Left lobe of liver (tissue), 2 donors: ENCODE results near the gene NOS1AP. TPM values are rescaled to one million over a fixed set of nuclear protein-coding genes. Genes with fewer than 3 reads are reported as not detected.
"Not testable (repeated sequence)": the region's sequence is repeated elsewhere in the genome, so short reads cannot be mapped to it uniquely, and the experiment has no call there.

ENCODE experiments used
- ATAC-seq: fragments of 200-7000 bp; cut with Tn5 transposase; one replicate; pipeline ENCODE4 v1.9.1; 2020; ENCODE audit warnings: mild to moderate bottlenecking, moderate library complexity
- DNase-seq: peaks from one replicate; pipeline ENCODE4 v3.0.0-alpha.2; 2020; ENCODE audit warnings: low spot score
- total RNA-seq: library from RNA; stranded (reverse); gene quantifications from one replicate; pipeline ENCODE4 v1.2.1, GENCODE V29; 2021
- donor health status: DM: no; HTN: no; CAD: no; lungs with moderate emphysema.
- donor health status: DM: no; HTN: yes; CAD: no.

The NOS1AP gene
- total RNA-seq, 1 donor from 2014 or later, result 17.4 TPM

DNA sequence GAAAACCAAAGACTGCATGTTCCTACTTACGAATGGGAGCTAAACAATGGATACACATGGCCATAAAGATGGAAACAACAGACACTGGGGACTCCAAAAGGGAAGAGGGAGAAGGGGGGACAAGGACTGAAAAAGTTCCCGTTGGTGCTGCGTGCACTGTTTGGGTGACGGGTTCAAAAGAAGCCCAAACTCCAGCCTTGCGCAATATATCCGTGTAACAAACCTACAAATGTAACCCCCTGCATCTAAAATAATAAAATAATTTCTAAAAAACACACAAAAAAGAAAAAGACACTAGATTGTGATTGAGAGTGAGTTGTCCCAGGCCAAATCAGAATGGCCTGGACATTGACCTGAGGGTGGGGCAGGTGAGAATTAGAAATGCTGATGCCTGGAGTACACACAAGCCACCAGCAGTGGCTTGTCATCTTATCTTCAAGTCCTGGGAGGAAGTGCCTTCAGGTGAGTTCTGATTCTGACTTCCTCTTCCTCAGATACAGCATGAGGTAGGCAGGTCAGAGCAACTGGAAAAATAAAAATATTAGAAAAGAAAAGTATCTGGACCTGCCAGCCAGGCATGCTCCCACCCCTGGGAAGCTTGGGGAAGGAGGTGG is 252.4 kb downstream of the NOS1AP start:
- DNase-seq (no peak), ATAC-seq (peak; percentile 44)

DNA sequence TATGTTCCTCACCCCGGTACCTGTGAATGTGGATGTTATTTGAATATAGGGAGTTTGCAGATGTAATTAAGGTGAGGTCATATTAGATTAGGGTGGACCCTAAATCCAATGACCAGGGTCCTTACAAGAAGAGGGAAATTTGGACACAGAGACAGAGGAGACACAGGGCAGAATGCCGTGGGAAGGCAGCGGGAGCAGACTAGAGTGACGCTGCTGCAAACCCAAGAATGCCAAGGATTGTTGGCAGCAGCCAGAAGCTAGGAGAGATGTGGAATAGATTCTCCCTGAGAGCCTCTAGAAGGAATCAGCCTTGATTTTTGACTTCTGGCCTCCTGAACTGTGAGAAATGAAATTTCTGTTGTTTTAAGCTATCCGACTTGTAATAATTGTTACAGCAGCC is 253.5 kb downstream of the NOS1AP start:
- no peak for ATAC-seq
- DNase-seq, result no peak

DNA sequence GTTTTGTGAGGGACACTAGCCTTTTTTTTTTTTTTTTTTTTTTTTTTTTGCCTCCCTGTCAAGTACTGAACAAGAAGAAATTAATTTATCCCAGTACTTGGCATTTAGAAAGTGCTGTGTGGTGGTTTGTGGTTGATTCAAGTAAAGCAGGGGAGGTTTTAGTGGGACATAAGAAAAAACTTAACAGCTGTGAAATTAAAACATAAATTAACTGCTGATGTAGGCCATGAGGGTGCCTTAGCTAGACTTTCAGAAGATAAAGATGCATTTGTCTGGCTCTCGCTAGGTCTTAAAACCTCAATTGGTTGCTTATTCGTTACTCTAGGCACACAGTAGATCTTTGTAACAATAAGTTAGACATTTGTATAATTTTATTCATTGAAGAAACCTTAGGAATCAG is 254.9 kb downstream of the NOS1AP start:
- ATAC-seq (no peak), DNase-seq (no peak)

DNA sequence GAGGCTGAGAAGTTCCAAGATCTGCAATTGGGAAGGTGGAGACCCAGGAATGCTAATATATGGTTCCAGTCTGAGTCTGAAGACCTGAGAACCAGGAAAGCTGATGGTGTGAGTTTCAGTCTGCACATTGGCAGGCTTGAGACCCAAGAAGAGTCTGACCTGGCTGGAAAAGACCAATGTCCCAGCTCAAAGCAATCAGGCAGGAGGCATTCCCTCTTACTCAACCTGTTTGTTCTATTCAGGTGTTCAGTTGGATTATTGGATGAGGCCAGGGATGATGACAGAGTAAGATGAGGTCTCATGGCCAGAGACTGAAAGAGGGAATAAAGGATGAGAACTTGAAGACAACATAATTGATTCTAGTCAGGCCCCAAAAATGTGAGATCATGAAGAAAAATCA is 257.1 kb downstream of the NOS1AP start:
- ATAC-seq, result peak; percentile 80
- DNase-seq, result no peak

DNA sequence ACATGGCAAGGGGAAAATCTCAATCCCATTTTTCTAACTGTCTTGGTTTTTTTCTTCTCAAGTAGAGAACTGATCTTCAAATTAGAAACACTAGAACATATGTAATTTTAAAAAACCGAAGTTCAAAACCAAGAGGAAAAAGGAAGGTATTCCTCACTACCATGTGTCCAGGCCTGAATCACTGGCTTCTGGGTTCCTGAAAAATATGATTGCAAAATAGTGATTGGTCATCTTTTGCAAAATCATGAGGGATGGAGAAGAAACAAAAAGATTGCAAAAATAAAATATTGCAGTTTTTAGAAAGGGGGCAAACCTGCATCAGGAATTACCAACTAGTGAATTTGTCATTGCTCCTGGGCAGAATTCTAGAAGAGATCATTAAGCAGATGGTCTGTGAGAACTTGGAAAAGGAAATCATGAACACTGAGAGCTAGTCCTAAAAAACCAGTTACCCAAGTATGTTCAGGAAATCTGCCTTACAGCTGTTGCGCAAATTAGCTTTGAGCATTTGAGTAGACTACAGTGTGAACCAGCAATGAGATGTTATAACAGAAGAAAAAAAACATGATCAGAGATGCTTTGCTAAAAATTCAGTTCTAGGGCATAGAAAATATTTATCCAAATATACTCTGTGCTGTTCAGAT is 257.8 kb downstream of the NOS1AP start:
- DNase-seq, result no peak
- ATAC-seq, result no peak

DNA sequence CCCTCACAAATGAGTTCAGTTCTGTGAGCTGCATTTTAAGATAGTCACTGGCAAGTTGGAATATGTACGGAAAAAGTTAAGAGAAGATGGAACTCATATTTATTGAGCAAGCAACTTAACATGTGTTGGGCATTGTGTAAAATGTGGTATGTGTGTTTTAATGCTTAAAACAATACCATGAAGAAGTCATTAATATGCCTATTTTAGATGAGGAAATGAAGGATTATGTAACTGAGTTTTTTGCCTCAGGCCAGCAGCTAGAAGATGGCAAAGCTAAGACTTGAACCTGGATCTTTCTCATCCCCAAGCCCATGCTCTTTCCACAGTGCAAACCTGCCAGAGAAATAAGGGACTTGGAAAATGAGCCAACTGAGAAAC is 258.3 kb downstream of the NOS1AP start:
- DNase-seq, result no peak

DNA sequence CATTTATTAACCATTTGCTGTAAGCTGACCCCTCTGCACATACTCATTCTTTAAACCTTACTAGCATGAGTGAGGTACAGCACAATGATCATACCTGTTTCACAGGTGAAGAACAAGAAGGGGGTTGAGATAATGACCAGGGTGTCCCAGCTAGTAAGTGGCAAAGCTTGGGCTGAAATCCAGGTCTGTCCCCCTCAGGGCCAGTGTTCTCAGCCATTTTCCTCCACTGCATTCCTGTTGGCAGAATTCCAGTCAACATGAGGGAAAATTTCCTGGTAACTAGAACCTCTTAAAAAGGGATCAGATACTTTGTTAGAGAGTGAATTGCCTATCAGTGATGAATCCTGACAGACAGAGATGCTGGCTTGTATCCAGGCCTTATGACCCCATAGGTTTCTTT is 259.0 kb downstream of the NOS1AP start:
- ATAC-seq (no peak), DNase-seq (no peak)

More for the DNA sequence above, 258.3 kb downstream of the NOS1AP start:
- ATAC-seq, result no peak

DNA sequence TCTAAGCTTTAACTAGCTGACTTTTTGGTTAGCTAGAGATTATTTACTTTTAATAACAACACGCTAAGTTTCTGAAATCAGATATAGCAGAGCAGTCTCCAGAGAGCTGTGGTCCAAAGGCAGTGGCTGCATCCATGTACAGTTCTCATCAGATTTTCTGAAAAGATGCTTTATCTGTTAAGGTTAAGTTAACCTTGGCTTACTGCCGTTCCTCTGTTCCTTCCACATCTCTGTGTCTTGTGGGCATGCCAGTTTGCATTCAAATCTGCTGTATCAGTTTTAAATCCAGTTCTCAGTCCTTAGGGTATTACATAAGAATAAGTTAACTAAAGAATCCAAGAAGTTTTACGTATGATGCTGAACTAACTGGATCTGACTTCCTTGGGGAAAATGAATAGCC is 260.3 kb downstream of the NOS1AP start:
- no peak for DNase-seq
- no peak for ATAC-seq

DNA sequence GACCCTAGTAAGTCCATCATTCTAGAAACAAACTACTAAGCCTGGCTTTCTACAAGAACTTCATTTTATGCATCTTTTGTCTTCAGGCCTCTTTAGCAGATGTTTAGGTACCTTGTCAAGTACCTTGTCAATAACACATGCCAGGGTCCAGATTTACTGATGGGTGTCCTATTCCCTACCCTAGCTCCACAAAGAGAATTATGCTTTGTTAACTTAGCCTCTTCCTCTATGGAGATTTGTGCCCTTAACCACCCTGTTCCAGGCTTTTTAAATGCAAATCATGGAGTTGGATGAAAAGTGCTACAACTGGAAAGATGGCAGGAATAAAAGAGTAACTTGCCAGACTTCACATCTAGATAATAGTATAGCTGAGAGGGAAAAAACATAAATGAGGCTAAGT is 264.5 kb downstream of the NOS1AP start:
- DNase-seq (no peak), ATAC-seq (no peak)

DNA sequence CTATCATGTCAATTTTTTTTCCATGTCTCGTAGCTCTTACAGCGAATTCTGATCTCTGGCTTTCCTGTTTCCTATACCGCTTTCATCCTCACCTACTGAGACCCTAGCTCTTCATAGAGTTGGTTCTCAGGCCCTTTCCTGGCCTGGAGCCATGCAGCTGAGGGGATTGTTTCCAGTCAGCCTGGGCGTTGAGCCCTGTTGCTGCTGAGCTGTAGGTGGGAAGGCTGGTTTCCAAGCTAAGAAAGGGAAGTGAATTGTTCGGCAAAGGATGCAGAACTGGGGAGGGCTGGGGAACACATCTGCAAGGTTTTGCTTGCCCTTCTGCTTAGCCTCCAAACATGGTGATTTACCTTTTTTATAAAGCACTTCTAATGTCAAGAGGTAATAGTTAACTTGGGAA is 265.6 kb downstream of the NOS1AP start:
- DNase-seq, result no peak
- no peak for ATAC-seq

DNA sequence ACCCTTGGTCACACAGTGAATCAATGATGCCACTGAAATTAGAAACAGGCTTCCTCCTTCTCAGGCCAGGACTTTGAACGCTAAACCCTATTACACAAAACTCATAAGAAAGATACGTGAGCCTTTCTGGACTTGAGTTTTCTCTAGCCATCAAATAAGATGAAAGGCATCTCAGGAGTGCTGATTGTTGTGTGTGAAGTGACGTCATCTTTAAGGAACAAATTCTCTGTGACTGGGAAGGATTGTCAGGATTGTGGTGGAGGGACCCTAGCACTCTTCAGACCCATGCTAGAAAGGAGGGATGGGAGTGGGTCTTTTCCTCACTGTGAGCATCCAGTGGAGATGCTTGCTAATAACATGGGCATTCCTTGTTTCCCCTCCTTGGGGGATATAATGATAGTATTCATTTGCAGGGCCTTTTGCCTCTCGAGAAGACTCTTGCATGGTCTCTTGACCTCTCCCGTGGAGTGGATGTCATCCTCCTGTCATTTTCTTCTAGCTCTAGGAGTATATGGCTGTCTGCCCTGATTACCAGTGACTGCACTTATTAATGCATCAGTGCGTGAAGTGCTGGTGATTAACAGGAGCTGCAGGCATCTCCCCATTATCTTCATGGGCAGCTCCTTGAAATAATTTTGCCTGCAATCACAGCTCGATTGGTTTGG is 267.3 kb downstream of the NOS1AP start:
- ATAC-seq, result no peak
- no peak for DNase-seq

DNA sequence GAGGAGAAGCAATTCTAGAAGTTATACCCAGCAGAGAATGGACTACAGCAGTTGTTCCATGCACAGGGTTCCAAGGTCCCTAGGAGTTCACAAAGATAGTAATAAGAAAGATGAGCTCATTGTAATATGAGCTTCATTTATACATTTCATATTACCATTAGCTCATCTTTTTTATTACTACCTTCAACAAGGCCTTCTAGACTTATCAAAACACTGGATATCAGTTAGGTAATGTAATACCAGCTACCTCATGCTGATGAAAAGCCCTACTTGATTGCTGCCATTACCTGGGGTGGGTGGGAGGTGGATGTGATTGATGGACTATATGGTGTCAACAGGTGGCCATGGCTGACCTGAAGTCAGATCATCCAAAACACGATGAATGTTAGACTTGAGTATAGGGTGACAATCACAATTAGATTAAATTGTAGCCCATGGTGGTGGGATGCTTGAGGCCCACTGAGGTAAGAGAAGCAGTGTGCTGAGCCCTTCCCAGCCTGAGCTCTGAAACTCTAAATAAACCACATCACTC is 273.0 kb downstream of the NOS1AP start:
- no peak for ATAC-seq

DNA sequence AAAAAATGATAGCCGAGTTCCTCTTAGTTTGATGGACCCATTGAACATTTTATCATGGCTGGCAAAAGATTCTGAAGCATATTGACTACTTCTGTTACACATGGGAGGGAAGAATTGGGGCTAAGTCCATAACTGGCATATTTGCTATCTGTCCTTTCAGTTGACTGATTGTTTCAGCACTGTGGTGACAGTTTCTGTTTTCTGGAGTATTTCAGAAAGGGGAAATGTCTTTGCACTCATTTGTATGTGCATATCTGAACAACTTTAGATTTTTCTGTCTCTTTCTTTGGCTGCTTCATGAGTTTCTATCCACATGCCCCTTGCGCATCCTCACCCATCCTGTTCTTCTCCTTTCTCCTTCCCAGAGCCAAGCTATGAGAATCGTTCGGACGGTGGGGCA is 274.0 kb downstream of the NOS1AP start:
- no peak for ATAC-seq
- no peak for DNase-seq

More for the DNA sequence above, 273.0 kb downstream of the NOS1AP start:
- DNase-seq, result no peak

DNA sequence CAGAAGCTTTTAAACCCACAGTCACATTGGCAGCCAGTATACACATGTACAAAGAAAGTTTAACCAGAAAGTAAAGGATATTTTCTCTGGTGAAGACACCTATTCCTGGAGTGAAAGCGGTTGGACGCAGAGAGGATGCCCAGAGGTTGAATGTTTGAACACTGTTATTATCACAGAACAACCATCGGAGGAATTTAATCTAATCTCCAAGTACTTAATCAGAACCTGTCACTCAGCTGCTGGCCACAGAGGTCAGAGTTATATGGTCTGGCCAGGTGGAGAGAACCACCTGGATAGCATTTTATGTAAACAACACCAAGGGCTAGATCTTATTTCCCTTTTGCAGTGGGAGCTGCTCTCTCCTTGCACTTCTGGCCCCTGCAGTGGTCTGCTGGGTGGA is 277.8 kb downstream of the NOS1AP start:
- DNase-seq (no peak), ATAC-seq (no peak)

DNA sequence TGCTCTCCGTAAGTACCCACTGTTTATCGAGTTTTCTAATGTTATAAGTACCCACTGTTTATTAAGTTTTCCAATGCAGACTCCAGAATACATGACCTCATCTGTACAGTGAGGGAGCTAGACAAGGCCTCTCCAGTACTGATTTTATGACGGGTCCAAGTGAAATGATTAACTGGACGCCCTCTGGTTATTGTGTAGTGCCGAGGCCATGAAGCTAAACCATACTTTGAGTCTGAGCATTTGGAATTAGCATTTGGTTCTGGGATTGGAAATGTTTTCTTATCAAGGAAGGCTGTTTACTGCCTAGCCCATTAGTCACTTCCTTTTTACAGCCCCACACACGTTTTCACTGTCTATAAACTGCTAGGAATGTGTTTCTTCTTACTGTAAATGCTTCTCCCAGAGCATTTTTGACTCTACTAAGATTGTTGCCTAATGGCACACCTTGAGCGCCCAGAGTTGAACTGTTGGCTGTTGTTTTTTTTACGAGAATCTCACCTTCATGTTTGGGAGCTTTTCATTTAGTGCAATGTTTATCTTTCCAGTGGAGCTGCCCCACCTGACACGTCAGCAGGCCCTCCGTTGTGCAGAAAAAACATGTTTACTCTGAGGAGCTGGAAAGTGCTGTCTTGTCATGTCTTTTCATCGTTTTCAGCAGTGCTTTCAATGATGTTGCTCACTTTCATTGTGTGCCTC is 280.3 kb downstream of the NOS1AP start:
- no peak for DNase-seq
- ATAC-seq, result no peak

DNA sequence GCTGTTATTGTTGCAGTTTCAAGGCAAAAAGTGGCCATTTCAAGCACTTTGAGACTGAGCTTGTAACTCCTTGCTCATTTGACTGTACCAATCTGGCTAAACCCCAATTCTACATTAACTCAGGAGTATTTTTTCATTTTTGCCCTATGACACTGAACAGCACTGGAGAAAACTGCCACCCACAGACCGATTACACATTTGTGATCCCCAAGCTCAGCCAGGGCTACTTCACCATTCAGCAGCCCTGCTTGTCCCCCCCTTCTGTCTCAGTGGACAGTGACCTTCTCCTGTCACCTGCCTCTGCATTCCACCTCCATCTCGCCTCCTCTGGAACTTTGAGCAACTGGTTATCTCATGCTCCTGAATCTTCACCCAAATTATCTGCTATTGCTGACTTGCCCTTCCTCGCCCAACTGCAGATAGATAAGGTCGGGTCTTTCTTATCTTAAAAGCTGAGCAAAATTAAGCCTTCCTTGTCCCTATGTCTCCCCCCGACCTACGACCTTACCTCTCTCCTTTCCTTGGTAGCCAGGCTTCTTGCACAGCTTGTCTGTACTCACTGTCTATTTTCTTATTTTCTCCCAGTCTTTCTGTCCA is 281.9 kb downstream of the NOS1AP start:
- no peak for DNase-seq
- ATAC-seq, result no peak

DNA sequence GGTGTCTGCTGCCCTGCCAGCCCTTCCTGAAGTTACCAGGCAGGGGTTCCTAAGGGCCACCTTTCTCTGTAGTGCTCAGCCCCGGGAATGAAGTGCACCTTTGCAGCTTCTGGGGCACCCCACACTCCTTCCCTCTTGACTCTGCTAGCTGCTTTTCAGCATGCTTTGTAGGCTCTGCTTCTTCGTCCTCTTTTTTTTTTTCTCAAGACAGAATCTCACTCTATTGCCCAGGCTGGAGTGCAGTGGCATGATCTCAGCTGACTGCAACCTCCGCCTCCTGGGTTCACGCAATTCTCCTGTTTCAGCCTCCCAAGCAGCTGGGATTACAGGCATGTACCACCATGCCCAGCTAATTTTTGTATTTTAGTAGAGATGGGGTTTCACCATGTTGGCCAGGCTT is 282.4 kb downstream of the NOS1AP start:
- not testable (repeated sequence) for ATAC-seq

DNA sequence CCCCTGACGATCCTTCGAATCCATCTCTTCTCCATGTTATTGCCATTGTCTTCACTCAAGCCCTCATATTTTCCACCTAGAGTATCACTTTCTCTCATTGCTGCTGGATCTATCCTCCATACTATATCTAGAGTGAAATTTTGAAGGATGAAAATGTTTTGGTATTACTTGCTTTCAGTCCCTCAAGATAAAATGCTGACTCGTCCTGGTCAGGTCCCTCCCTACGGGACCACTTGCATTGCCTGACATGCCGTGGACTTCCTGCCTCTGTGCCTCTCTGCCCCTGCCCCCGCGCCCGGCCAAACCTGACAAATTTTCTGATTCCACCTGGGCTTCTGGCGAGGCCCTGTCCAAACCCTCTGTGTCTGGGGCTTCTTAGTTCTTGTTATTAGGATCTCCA is 283.6 kb downstream of the NOS1AP start:
- ATAC-seq, result no peak
- DNase-seq, result no peak

More for the DNA sequence above, 282.4 kb downstream of the NOS1AP start:
- not testable (repeated sequence) for DNase-seq

DNA sequence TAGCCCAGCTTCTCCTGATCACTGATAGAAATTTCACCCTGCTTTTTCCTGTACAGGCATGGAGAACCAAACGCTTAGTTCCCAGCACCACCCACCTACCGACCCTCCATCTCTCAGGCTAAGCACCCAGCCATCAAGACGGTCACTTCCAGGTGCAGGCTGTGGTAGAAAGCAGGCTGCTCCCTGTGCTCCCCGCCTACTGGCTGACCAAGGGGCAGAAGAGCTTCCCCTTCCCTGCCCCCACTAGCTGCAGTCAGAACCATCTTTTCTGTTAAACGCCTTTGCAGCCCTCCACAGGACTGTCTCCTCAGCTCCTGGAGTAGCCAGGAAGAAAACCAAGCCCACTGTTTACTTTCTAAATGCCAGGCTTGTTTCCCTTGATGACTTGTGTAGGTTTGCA is 284.2 kb downstream of the NOS1AP start:
- ATAC-seq (no peak), DNase-seq (no peak)

DNA sequence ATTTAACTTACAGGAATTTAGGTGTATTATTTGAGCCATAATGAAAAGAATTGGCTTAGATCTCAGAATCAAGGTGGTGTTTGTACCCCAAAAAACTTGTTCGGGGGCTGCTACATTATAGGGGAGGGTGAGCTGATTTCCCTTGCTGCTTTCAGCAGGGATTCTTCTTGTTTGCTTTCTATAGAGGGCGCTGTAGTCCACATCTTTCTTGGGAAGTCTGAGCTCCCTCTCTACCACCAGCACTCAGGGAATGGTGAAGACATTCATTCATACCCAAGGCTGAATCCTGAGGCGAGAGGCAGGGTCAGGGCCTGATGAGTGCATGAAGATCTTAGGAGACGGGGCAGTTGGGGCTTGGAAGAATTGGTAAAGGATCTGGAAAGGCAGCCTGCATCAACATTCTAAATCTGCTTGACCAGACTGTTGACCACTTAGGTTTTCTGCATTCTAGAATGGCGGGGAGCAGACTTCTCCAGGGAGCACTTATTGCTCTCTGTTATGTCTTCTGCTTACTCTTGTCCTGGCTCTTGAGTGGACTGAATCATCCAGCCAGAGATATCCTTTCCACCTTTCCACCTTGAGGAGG is 288.3 kb downstream of the NOS1AP start:
- DNase-seq (no peak), ATAC-seq (peak; percentile 55)

DNA sequence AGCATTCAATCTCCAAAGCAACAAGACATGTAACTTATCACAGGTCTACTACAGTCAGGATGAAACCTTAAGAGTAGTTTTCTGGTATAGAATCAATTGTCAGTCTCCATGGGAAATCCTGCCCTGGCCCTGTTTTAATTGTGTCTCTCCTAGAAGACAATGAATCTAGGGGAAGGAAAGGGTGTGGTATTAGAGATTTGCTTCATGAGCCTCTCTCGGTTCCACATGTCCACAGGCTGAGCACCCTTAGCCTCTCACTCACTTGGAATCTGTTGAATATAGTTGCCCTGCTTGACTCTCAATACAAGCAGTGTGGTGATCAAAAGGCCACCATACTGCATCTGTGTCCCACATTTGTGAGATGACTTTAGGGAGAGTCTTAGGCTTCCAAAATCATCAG is 289.4 kb downstream of the NOS1AP start:
- DNase-seq (no peak), ATAC-seq (no peak)
